Stimulated activated CD4-positive, alpha-beta T cell treated with anti-CD3 and anti-CD28 coated beads, Interleukin-4, amount 100 ng/mL, for 4 hours (primary cell): ENCODE measurements around the gene GPR82.
A peak's percentile ranks its signal among the peaks of the same experiment; 100 is the strongest.
"Not testable (repeated sequence)": the region's sequence is repeated elsewhere in the genome, so short reads cannot be mapped to it uniquely, and the experiment has no call there.

Source experiments
- DNase-seq, 2 experiments: peaks; one replicate each; pipeline ENCODE4 v3.0.0-alpha.2; 2020

The GPR82 gene

DNA sequence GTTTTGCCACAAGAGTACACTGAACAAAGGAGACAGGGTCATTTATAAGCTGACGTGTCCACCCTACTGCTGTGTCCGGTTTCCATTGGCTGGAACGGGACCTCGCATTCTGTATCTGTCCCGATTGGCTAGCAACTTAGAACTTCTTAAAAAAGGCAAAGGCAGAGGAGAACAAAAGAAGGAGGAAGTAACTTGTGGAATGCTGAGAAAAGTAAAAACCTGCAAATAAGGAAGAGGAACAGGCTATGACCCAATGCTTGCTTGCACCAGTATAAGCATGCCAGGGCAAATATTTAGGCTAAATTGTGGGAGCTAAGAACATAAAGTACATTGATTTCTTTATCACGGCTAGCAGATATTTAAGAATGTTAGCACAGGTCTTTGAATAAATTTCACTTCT is 4.4 kb upstream of the GPR82 start:
- DNase-seq = not testable (repeated sequence)

- peak in 1 of 2 experiments; percentile 7 for DNase-seq
These were observed 3.7 kb upstream of the GPR82 start for GRCh38 chrX:41720125-41720779.

DNA sequence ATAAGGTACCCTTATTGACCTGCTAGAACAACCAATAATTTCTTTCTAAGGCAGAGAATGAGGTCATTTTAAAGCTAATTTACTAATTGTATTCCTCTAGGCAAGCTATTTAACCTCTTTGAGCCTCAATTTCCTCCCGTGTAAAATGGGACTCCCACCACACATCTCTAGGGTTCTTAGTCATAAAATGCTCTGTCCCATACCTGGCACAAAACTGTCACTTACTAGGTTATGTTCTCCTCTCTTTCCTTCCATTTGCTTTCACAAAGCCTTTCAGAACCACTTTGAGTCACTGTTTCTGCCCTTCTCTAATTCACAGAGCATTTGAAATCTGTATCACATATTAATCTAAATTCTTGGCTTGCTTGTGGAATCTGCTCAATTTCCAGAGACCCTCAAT is 2.4 kb upstream of the GPR82 start:
- DNase-seq = no peak

- no peak for DNase-seq
These were observed 1.8 kb upstream of the GPR82 start for GRCh38 chrX:41722214-41722613.

DNA sequence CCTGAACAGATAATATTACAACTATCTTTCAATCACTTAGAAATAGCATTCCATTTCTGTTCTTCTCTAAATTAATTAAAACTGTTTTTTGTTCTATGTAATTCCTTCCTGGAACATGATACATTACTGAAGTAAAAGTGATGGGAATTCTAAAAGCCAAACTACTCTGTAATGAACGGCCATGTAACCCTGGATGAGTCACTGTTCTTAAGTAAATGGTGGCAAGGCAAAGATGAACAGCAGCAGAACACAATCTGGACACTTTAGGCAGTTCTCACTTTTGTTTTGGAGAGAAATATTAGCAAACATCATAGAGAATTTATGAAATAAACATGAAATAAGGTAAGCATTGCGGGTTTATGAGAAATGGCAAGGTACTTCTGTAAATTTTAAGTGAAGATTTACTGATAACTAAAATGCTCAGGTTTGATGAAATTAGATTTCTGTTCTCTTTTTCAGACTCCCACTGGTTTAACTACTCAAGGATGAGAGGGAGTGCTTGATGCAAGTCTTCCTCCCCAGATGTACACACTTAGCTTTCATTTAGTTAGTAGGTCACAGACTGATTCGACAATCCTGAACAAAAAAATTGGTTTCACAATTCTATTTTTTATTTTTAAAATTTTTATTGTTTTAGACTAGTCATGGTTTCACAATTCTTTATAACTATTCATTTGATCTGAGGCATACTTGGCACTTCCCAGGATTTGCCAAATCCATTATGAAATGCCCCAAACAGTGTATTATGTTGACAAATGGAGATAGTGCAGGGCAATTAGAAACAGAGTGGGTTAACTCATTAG is 964 bp upstream of the GPR82 start:
- DNase-seq = no peak

DNA sequence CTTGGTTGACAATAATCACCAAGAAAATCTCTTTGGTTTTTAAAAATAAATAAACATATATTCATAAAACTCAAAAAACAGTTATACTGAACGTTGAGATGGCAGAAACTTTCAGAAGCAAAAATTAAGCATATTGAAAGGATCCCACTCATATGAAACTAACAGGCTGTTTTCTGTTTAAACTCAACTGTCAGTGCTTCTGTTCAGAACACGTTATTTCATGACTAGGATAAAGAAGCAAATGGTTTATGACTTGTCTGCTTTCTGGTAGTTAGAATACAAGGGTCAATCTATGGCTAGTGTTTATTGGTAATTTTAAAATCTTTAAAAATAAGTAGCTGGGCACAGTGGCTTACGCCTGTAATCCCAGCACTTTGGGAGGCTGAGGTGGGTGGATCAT is 4.1 kb downstream of the GPR82 start:
- DNase-seq = no peak

GRCh38 chrX:41730081-41730480 is 6.1 kb downstream of the GPR82 start:
- DNase-seq = no peak

DNA sequence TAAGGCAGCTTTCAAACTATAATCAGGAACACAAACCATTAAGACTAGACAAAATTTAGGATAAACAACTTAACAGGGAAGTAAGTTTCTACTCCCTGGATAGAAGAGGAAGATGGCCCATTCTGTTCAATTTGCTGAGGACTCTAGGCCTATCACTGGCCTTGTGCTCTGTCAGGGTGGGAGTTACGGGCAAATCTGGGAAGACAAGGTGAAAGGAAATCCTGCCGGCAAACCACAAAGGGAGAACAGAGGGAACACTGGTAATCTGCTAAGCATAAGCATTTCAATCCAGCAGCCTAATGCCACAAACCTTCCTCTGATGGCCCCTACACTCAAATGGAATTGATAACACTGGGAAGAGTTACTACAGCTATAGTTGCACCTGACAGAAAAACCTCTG is 8.3 kb downstream of the GPR82 start:
- no peak for DNase-seq

- DNase-seq = no peak
These were observed 10.0 kb downstream of the GPR82 start for GRCh38 chrX:41733939-41734338.

DNA sequence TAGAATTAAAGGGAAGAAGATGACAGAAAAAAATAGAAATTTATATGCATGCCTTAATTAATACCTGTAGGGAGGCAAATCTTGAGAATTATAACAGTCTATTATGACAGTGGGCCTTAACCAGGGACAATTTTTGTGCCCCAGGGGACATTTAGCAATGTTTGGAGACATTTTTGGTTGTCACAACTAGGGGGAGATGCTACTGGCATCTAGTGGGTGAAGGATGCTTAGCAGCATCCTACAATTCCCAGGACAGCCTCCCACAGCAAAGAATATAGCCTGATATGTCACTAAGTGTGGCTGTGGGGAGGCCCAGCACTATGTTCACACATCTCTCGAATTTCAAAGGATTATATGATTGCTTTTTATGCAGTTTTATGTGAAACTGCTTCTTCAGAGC is 10.5 kb downstream of the GPR82 start:
- DNase-seq = no peak

- peak in 1 of 2 experiments; percentile 1 for DNase-seq
These were observed 13.1 kb downstream of the GPR82 start for GRCh38 chrX:41737065-41737464.

GRCh38 chrX:41739871-41740270 is 15.9 kb downstream of the GPR82 start:
- no peak for DNase-seq

GRCh38 chrX:41750716-41751115 is 26.7 kb downstream of the GPR82 start:
- DNase-seq = no peak

DNA sequence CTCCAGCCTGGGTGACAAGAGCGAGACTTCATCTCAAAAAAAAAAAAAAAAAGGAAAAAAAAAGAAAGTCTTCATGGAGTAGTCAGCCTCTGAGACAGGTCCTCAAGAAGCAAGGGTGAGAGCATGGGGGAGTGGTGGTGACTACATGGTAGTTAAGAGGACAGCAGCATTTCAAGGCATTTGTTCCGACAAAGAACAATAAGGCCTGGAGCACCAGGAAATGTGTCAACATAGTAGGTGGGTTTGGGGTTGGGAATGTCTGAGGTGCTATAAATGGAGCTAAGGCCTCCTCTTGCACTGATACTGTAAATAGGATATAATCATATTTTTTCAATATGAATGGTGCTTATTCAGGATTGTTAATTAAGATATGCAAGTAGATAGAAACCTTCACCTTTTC is 34.4 kb downstream of the GPR82 start:
- DNase-seq = no peak

GRCh38 chrX:41759817-41760216 is 35.8 kb downstream of the GPR82 start:
- DNase-seq = no peak

DNA sequence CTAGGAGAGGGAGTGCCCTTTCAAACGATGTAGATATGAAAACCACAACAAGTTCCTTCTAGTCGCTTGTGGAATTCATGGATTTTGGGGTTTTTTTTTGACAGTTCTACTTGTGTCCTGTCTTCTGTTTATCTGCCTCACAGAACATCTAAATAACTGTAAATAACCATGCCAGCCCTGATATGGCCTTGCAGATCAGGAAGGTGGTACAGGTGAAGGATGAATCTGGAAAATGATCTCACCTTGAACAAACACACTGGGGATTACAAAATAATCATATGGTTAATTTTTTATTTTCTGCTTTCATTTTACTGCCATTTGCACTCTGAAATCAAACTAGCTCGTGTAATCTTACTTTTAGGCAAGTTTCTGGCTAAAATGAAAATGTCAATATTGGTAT is 37.2 kb downstream of the GPR82 start:
- no peak for DNase-seq

GRCh38 chrX:41761702-41762101 is 37.7 kb downstream of the GPR82 start:
- DNase-seq = no peak

DNA sequence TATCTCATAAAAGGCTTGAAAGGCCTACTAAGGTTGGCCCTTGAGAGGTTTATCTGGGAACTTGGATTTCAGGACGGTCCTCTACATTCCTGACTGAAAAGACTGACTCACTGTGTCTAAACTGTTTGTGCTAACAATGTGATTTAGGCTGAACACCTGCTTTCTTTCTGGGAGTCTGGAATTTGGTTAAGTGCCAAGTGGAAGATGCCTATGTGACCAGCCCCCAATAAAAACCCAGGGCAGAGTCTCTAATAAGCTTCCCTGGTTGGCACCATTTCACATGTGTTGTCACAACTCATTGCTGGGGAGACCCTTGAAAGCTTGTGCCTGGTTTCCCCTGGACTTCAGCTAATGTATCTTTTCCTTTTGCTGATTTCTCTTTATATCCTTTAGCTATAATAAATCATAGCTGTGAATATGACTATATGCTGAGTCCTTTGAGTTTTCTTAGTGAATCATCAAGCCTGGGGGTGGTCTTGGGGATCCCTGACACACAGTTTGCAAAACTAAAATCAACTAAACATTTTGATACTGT is 55.1 kb downstream of the GPR82 start:
- no peak for DNase-seq
